Thyroid gland (tissue), 4 donors: ENCODE data around the gene PAGR1. TPM values are rescaled to one million over a fixed set of nuclear protein-coding genes. Genes with fewer than 3 reads are reported as not detected.
"Not testable (repeated sequence)": the region's sequence is repeated elsewhere in the genome, so short reads cannot be mapped to it uniquely, and the experiment has no call there.

ENCODE experiments used
- DNase-seq, 2 donors: peaks; one replicate each; pipeline ENCODE4 v3.0.0-alpha.2; 2019
- H3K27ac ChIP-seq, 3 donors: fragments of 200-600 bp; sonication (generic); 1 replicate in 2 of 3; 2 replicates in 1 of 3; pipeline ENCODE4 v1.5.1; 2016 to 2019; ENCODE audit warnings: mild to moderate bottlenecking in 1 of 3, moderate library complexity in 1 of 3
- H3K27me3 ChIP-seq: fragments of 200-600 bp; sonication (generic); one replicate; pipeline ENCODE4 v1.5.1; 2019
- H3K36me3 ChIP-seq, 2 donors: fragments of 200-600 bp; sonication (generic); one replicate each; pipeline ENCODE4 v1.5.1; 2016 to 2019
- H3K4me1 ChIP-seq, 2 donors: fragments of 200-600 bp; sonication (generic); one replicate each; pipeline ENCODE4 v1.5.1; 2017 to 2019
- H3K4me3 ChIP-seq, 3 donors: fragments of 200-600 bp; sonication (generic); replicated peaks in 1 of 3; 1 replicate in 2 of 3; 2 replicates in 1 of 3; pipeline ENCODE4 v1.5.1; 2016; ENCODE audit warnings: mild to moderate bottlenecking in 1 of 3
- H3K9me3 ChIP-seq: fragments of 200-600 bp; sonication (generic); one replicate; pipeline ENCODE4 v1.5.1; 2017
- CTCF ChIP-seq, 6 experiments: fragments of 200-600 bp in 3 of 6; fragments of 450-650 bp in 3 of 6; sonication (generic) in 3 of 6; IDR thresholded peaks; one replicate each; pipeline ENCODE4 v1.5.1; 2016 to 2019; ENCODE audit warnings: antibody characterized with exemption in 6 of 6, mild to moderate bottlenecking in 2 of 6, inconsistent platforms in 1 of 6, moderate library complexity in 1 of 6
- POLR2A ChIP-seq, 2 donors: fragments of 450-650 bp; IDR thresholded peaks; one replicate each; pipeline ENCODE4 v1.6.1; 2017; ENCODE audit warnings: antibody characterized with exemption in 2 of 2, mild to moderate bottlenecking in 2 of 2, moderate library complexity in 1 of 2
- WGBS, 2 donors: methylation state at CpG; one replicate each; pipeline ENCODE4 v1.1.5; 2017; 5-methylcytosine and 5-hydroxymethylcytosine counted together
- intact Hi-C: fragments of 100-400 bp; cut with DNase I; formaldehyde crosslinking; loops from one replicate; pipeline ENCODE4 v1.15.1; 2023
- total RNA-seq, 4 donors: library from RNA; depleted of rRNA; stranded (reverse); fragments of >200 nt; gene quantifications; one replicate each; pipeline ENCODE4 v1.2.3, GENCODE V29; 2016

PAGR1 gene
- total RNA-seq, 4 donors from 2014 or later: 38.2 to 75.0 (median 55.2) TPM

GRCh38 chr16:29779474-29779873 lies 36.5 kb upstream of the PAGR1 start:
- Histone ChIP-seq H3K36me3 (no peaks in the 10 kb centered on the region), H3K4me3 (no peak overlapping the region), H3K27ac (no peak overlapping the region), H3K4me1 (peaks cover 3 to 6% of the 10 kb centered on the region in 2 donors), H3K27me3 (no peaks in the 10 kb centered on the region), H3K9me3 (no peaks in the 10 kb centered on the region)
- intact Hi-C loops: no loop called here
- no peak for DNase-seq
- WGBS, 2 donors: 56 to 57% methylated on average over 2 to 10 of the region's 10 CpGs
- no peak for TF ChIP-seq POLR2A (IDR thresholded peaks at IDR 0.05)
- no peak for TF ChIP-seq CTCF (IDR thresholded peaks at IDR 0.05)

- H3K4me3 ChIP-seq, intact Hi-C loops, H3K27me3 ChIP-seq, DNase-seq, H3K36me3 ChIP-seq, H3K9me3 ChIP-seq: not testable (repeated sequence)
- peak overlapping the region in 2 of 3 donors; percentile 5 to 62 for H3K27ac ChIP-seq
- H3K4me1 ChIP-seq: peaks cover 15 to 16% of the 10 kb centered on the region in 2 donors
- WGBS, 2 donors: 70 to 72% methylated on average over 13 of the region's 13 CpGs
Observed at GRCh38 chr16:29783094-29783953, 32.6 kb upstream of the PAGR1 start.

- 88 to 96% methylated on average over 2 of the region's 2 CpGs for WGBS, 2 donors
- TF ChIP-seq CTCF (IDR thresholded peaks at IDR 0.05): no peak
- intact Hi-C loops: no loop called here
Observed at GRCh38 chr16:29784157-29784556, 31.8 kb upstream of the PAGR1 start.

GRCh38 chr16:29784901-29785500 lies 31.0 kb upstream of the PAGR1 start:
- peak overlapping the region; percentile 50 to 67 (median 62) for H3K27ac ChIP-seq
- no peaks in the 10 kb centered on the region for H3K36me3 ChIP-seq
- peaks cover 19 to 23% of the 10 kb centered on the region in 2 donors for H3K4me1 ChIP-seq
- H3K27me3 ChIP-seq: no peaks in the 10 kb centered on the region
- no peaks in the 10 kb centered on the region for H3K9me3 ChIP-seq
- DNase-seq: peak; percentile 93 to 94
- H3K4me3 ChIP-seq: no peak overlapping the region
- intact Hi-C loops: no loop called here
- TF ChIP-seq CTCF (IDR thresholded peaks at IDR 0.05) (peak; percentile 42 to 88 (median 74)), POLR2A (IDR thresholded peaks at IDR 0.05) (peak in 1 of 2 donors; percentile 28)
- WGBS, 2 donors: 9 to 11% methylated on average over 22 to 33 of the region's 38 CpGs

More at GRCh38 chr16:29784157-29784556, 31.8 kb upstream of the PAGR1 start:
- Histone ChIP-seq H3K27ac (peak overlapping the region; percentile 50 to 67 (median 62)), H3K27me3 (no peaks in the 10 kb centered on the region), H3K36me3 (no peaks in the 10 kb centered on the region), H3K4me1 (peaks cover 15 to 16% of the 10 kb centered on the region in 2 donors), H3K4me3 (no peak overlapping the region), H3K9me3 (no peaks in the 10 kb centered on the region)
- DNase-seq: peak; percentile 32 to 33

- 86 to 92% methylated on average over 4 of the region's 4 CpGs for WGBS, 2 donors
- H3K27ac ChIP-seq, H3K4me3 ChIP-seq, H3K27me3 ChIP-seq, H3K36me3 ChIP-seq, intact Hi-C loops, H3K9me3 ChIP-seq, DNase-seq: not testable (repeated sequence)
- H3K4me1 ChIP-seq: peaks cover 31 to 32% of the 10 kb centered on the region in 2 donors
Observed at GRCh38 chr16:29787155-29787554, 28.8 kb upstream of the PAGR1 start.

- intact Hi-C loops: no loop called here
- peak; percentile 89 to 93 for DNase-seq
- Histone ChIP-seq H3K4me1 (peaks cover 26% of the 10 kb centered on the region in 2 donors), H3K36me3 (no peaks in the 10 kb centered on the region), H3K9me3 (no peaks in the 10 kb centered on the region), H3K27me3 (no peaks in the 10 kb centered on the region), H3K4me3 (peak overlapping the region in 1 of 3 donors; percentile 78), H3K27ac (peak overlapping the region; percentile 77 to 89 (median 87))
- 48 to 57% methylated on average over 15 to 17 of the region's 20 CpGs for WGBS, 2 donors
- TF ChIP-seq CTCF (IDR thresholded peaks at IDR 0.05): no peak
- no peak for TF ChIP-seq POLR2A (IDR thresholded peaks at IDR 0.05)
Observed at GRCh38 chr16:29789775-29790182, 26.2 kb upstream of the PAGR1 start.
